Mesenchymal stem cell (in vitro differentiated cells and primary cell): ENCODE results near the gene SLC12A2.

ENCODE experiments used
- DNase-seq: peaks from one replicate; pipeline ENCODE4 v3.0.0-alpha.2; 2013
- H2AFZ ChIP-seq: one replicate; pipeline ENCODE4 v1.6.1; 2013; ENCODE audit warnings: low read depth, mild to moderate bottlenecking, control low read depth, inconsistent platforms, low read length, moderate library complexity
- H2AK5ac ChIP-seq: 2 replicates; pipeline ENCODE4 v1.6.1; 2013; ENCODE audit warnings: low read length, moderate library complexity, mild to moderate bottlenecking, inconsistent platforms; ENCODE audit not compliant: severe bottlenecking
- H2BK120ac ChIP-seq: one replicate; pipeline ENCODE4 v1.6.1; 2013; ENCODE audit warnings: low read depth, mild to moderate bottlenecking, inconsistent platforms, low read length, moderate library complexity
- H2BK12ac ChIP-seq, 2 experiments: one replicate each; pipeline ENCODE4 v1.6.1; 2013; ENCODE audit warnings: inconsistent platforms in 2 of 2, low read length in 2 of 2, mild to moderate bottlenecking in 2 of 2, moderate library complexity in 2 of 2, control low read depth in 1 of 2
- H2BK15ac ChIP-seq: one replicate; pipeline ENCODE4 v1.6.1; 2013; ENCODE audit warnings: mild to moderate bottlenecking, low read depth, inconsistent platforms; ENCODE audit not compliant: poor library complexity, severe bottlenecking
- H2BK5ac ChIP-seq: 2 replicates; pipeline ENCODE4 v1.6.1; 2013; ENCODE audit warnings: low read depth, mild to moderate bottlenecking, low read length, control low read depth, inconsistent platforms; ENCODE audit not compliant: poor library complexity, severe bottlenecking
- H3K14ac ChIP-seq, 2 experiments: one replicate each; pipeline ENCODE4 v1.6.1; 2013; ENCODE audit warnings: inconsistent platforms in 2 of 2, low read length in 2 of 2, control low read depth in 1 of 2, mild to moderate bottlenecking in 1 of 2, moderate library complexity in 1 of 2
- H3K18ac ChIP-seq, 2 experiments: one replicate each; pipeline ENCODE4 v1.6.1; 2013; ENCODE audit warnings: inconsistent platforms in 2 of 2, low read length in 2 of 2, control low read depth in 1 of 2, low read depth in 1 of 2, mild to moderate bottlenecking in 1 of 2
- H3K23ac ChIP-seq, 2 experiments: one replicate each; pipeline ENCODE4 v1.6.1; 2013; ENCODE audit warnings: inconsistent platforms in 2 of 2, low read length in 2 of 2, mild to moderate bottlenecking in 2 of 2, moderate library complexity in 2 of 2, control low read depth in 1 of 2
- H3K27ac ChIP-seq: 2 replicates; pipeline ENCODE4 v1.5.1; 2013; ENCODE audit warnings: mild to moderate bottlenecking, moderate library complexity, low read length, control low read depth, inconsistent platforms; ENCODE audit not compliant: poor library complexity, severe bottlenecking
- H3K27me3 ChIP-seq, 2 experiments: 2 replicates each; pipeline versions ENCODE4 v1.6.1 to v1.7.0; 2013; ENCODE audit warnings: low read length in 2 of 2, mild to moderate bottlenecking in 2 of 2, moderate library complexity in 2 of 2, control low read depth in 1 of 2, inconsistent platforms in 1 of 2; ENCODE audit not compliant: control insufficient read depth in 1 of 2, insufficient read depth in 1 of 2
- H3K36me3 ChIP-seq, 2 experiments: 2 replicates each; pipeline versions ENCODE4 v1.6.1 to v1.7.0; 2013; ENCODE audit warnings: low read length in 2 of 2, control low read depth in 1 of 2, inconsistent platforms in 1 of 2, low read depth in 1 of 2, mild to moderate bottlenecking in 1 of 2; ENCODE audit not compliant: insufficient read depth in 2 of 2, control insufficient read depth in 1 of 2
- H3K4ac ChIP-seq, 2 experiments: one replicate each; pipeline ENCODE4 v1.6.1; 2013; ENCODE audit warnings: inconsistent platforms in 2 of 2, low read length in 2 of 2, mild to moderate bottlenecking in 2 of 2, moderate library complexity in 2 of 2, control low read depth in 1 of 2, low read depth in 1 of 2
- H3K4me1 ChIP-seq: 2 replicates; pipeline ENCODE4 v1.6.1; 2013; ENCODE audit warnings: low read depth, low read length, control low read depth; ENCODE audit not compliant: control insufficient read depth, insufficient read depth
- H3K4me2 ChIP-seq: 2 replicates; pipeline ENCODE4 v1.6.1; 2013; ENCODE audit warnings: low read length, mild to moderate bottlenecking, inconsistent platforms; ENCODE audit not compliant: poor library complexity, severe bottlenecking
- H3K4me3 ChIP-seq, 2 experiments: 2 replicates each; pipeline versions ENCODE4 v1.5.1 to v1.7.0; 2013; ENCODE audit warnings: low read length in 2 of 2, mild to moderate bottlenecking in 2 of 2, control low read depth in 1 of 2, low read depth in 1 of 2; ENCODE audit not compliant: insufficient read depth in 1 of 2
- H3K79me1 ChIP-seq: replicated peaks from 2 replicates; pipeline ENCODE4 v1.6.1; 2013; ENCODE audit warnings: mild to moderate bottlenecking, control low read depth, low read length, inconsistent platforms; ENCODE audit not compliant: poor library complexity, severe bottlenecking
- H3K9ac ChIP-seq: 2 replicates; pipeline ENCODE4 v1.7.0; 2013; ENCODE audit warnings: mild to moderate bottlenecking, low read length, moderate library complexity
- H3K9me3 ChIP-seq: 2 replicates; pipeline ENCODE4 v1.7.0; 2013; ENCODE audit warnings: mild to moderate bottlenecking, low read length; ENCODE audit not compliant: control insufficient read depth
- H4K8ac ChIP-seq: one replicate; pipeline ENCODE4 v1.6.1; 2013; ENCODE audit warnings: inconsistent platforms, mild to moderate bottlenecking, low read length, moderate library complexity
- H4K91ac ChIP-seq: one replicate; pipeline ENCODE4 v1.6.1; 2013; ENCODE audit warnings: mild to moderate bottlenecking, low read length, inconsistent platforms
- WGBS: methylation state at CpG from one replicate; pipeline ENCODE4 v1.1.7; 2013; ENCODE audit warnings: mixed read lengths; 5-methylcytosine and 5-hydroxymethylcytosine counted together

Gene SLC12A2

DNA sequence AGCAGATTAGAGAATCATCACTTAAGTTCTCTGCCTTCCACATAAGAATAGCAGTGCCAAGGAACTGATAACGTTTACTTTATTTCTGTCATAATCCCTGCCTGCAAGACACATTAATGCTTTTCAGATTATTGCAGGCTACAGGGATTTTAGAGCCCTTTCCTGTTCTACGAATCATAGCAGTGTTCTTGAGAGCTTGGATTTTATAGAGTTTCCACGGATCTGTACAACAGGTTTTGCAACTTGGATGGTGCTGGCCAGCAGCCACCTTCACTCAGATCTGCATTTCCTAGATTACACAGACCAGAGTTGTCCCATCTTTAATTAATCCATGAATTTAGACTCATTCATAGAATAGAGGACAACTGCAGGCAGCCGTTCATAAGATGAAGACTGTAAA, 38.1 kb downstream of the SLC12A2 start:
- Histone ChIP-seq H3K79me1 (no peaks in the 10 kb centered on the region), H3K36me3 (peaks cover 0 to 13% of the 10 kb centered on the region in 2 experiments), H4K8ac (no peak overlapping the region), H3K27ac (no peak overlapping the region), H2AK5ac (no peak overlapping the region), H2BK12ac (no peak overlapping the region), H3K27me3 (no peaks in the 10 kb centered on the region), H2BK5ac (no peak overlapping the region), H3K9ac (no peak overlapping the region), H2BK120ac (no peak overlapping the region), H3K18ac (no peak overlapping the region), H3K4me3 (no peak overlapping the region), H3K4me2 (no peak overlapping the region), H4K91ac (no peak overlapping the region), H3K4ac (no peak overlapping the region), H3K4me1 (no peaks in the 10 kb centered on the region), H2AFZ (no peak overlapping the region), H3K23ac (no peak overlapping the region), H3K9me3 (peaks cover 11% of the 10 kb centered on the region), H3K14ac (no peak overlapping the region), H2BK15ac (no peak overlapping the region)
- 100% methylated on average over 3 of the region's 4 CpGs for WGBS
- DNase-seq = no peak

DNA sequence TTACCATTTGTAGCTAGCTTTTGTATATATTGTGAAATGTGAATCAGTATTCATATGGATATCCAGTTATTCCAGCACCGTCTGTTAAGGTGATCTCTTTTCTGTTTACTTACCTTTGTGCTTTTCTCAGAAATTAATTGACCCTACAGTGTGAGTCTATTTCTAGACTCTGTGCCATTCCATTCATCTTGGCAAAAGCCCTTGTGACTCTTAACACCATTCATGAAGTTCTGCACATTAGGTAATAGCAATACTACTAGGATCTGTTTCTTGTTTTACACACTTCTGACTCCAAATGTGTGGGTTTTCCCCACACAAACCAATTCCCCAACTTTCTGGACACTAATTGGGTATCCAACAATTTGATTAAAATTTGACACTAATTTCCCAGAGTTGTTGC, 40.4 kb downstream of the SLC12A2 start:
- Histone ChIP-seq H3K9me3 (peaks cover 1% of the 10 kb centered on the region), H4K91ac (no peak overlapping the region), H2BK120ac (no peak overlapping the region), H3K27me3 (no peaks in the 10 kb centered on the region), H2BK12ac (no peak overlapping the region), H2AK5ac (no peak overlapping the region), H3K23ac (no peak overlapping the region), H2AFZ (no peak overlapping the region), H3K14ac (no peak overlapping the region), H3K4ac (no peak overlapping the region), H3K4me1 (no peaks in the 10 kb centered on the region), H3K27ac (no peak overlapping the region), H3K9ac (no peak overlapping the region), H3K36me3 (peaks cover 0 to 1% of the 10 kb centered on the region in 2 experiments), H3K18ac (no peak overlapping the region), H3K4me3 (no peak overlapping the region), H4K8ac (no peak overlapping the region), H3K4me2 (no peak overlapping the region), H2BK5ac (peak overlapping the region; percentile 57), H3K79me1 (no peaks in the 10 kb centered on the region), H2BK15ac (no peak overlapping the region)
- DNase-seq = no peak
- 100% methylated on average over 1 of the region's 1 CpG for WGBS

DNA sequence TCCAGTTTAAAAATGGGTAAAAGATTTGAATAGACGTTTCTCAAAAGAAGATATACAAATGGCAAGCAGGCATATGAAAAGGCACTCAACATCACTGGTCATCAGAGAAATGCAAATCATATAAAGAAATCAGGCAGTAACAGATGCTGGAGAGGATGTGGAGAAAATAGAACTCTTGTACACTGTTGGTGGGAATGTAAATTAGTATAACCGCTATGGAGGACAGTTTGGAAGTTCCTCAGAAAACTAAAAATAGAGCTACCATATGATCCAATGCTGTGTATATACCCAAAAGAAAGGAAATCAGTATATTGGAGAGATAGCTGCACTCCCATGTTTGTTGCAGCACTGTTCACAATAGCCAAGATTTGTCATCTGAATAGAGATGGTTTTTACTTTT, 42.7 kb downstream of the SLC12A2 start:
- no peak overlapping the region for H2BK5ac ChIP-seq

DNA sequence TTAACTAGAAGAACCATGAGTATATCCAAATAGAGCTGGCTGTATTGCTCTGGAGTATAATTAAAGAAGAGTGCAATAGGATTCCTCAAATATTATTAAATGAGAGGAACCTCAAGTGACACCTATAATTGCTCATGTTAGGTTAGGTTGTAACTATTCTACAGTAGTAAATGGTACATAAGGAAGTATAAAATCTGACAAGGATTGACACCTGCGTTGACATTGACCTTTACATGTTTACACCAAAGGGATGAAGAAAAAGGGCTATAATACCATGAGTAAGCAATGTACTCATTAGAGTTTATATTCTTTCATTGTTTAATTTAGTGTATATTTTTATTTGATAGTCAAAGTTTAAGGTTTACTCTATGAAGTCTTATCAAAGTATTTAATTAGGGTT, 48.9 kb downstream of the SLC12A2 start:
- H2AK5ac ChIP-seq = no peak overlapping the region
- no peaks in the 10 kb centered on the region for H3K4me1 ChIP-seq
- peaks cover 7 to 24% of the 10 kb centered on the region in 2 experiments for H3K36me3 ChIP-seq
- no peak overlapping the region for H2BK5ac ChIP-seq
- no peak overlapping the region for H3K9ac ChIP-seq
- H4K91ac ChIP-seq = no peak overlapping the region
- H3K27me3 ChIP-seq = no peaks in the 10 kb centered on the region
- no peak overlapping the region for H3K4me3 ChIP-seq
- no CpG with 5 or more reads among the region's 1 CpG for WGBS
- H2AFZ ChIP-seq = no peak overlapping the region
- no peaks in the 10 kb centered on the region for H3K9me3 ChIP-seq
- no peak overlapping the region for H3K18ac ChIP-seq
- no peak for DNase-seq
- no peak overlapping the region for H4K8ac ChIP-seq
- no peak overlapping the region for H2BK120ac ChIP-seq
- no peak overlapping the region for H3K14ac ChIP-seq
- no peak overlapping the region for H3K27ac ChIP-seq
- H3K4me2 ChIP-seq = no peak overlapping the region
- no peak overlapping the region for H2BK15ac ChIP-seq
- no peak overlapping the region for H2BK12ac ChIP-seq
- no peak overlapping the region for H3K23ac ChIP-seq
- no peaks in the 10 kb centered on the region for H3K79me1 ChIP-seq
- no peak overlapping the region for H3K4ac ChIP-seq

More for the DNA sequence above, 42.7 kb downstream of the SLC12A2 start:
- H3K27me3 ChIP-seq = no peaks in the 10 kb centered on the region
- H2BK120ac ChIP-seq = no peak overlapping the region
- H2AFZ ChIP-seq = no peak overlapping the region
- H3K23ac ChIP-seq = no peak overlapping the region
- no peak overlapping the region for H2AK5ac ChIP-seq
- H3K36me3 ChIP-seq = peaks cover 1 to 3% of the 10 kb centered on the region in 2 experiments
- no peak overlapping the region for H3K27ac ChIP-seq
- no peaks in the 10 kb centered on the region for H3K4me1 ChIP-seq
- WGBS = no CpG with 5 or more reads among the region's 2 CpGs
- no peak overlapping the region for H4K8ac ChIP-seq
- H3K4me2 ChIP-seq = no peak overlapping the region
- no peak overlapping the region for H4K91ac ChIP-seq
- no peak overlapping the region for H3K4ac ChIP-seq
- H2BK12ac ChIP-seq = no peak overlapping the region
- no peaks in the 10 kb centered on the region for H3K79me1 ChIP-seq
- no peak for DNase-seq
- H3K4me3 ChIP-seq = no peak overlapping the region
- H2BK15ac ChIP-seq = no peak overlapping the region
- H3K18ac ChIP-seq = no peak overlapping the region
- H3K9ac ChIP-seq = no peak overlapping the region
- H3K9me3 ChIP-seq = no peaks in the 10 kb centered on the region
- no peak overlapping the region for H3K14ac ChIP-seq
